Smooth muscle cell (in vitro differentiated cells): ENCODE measurements around the gene TRDN. TPM values are rescaled to one million over a fixed set of nuclear protein-coding genes. Genes with fewer than 3 reads are reported as not detected.

Experiments
- DNase-seq: peaks from one replicate; lab custom pipeline; 2025; ENCODE audit not compliant: unreplicated experiment; lab: John Stamatoyannopoulos, UW
- H2AFZ ChIP-seq: fragments of 200-600 bp; sonication (generic); 2 replicates; pipeline ENCODE4 v1.6.0; 2016; ENCODE audit warnings: antibody characterized with exemption, low read depth, mild to moderate bottlenecking
- H3F3A ChIP-seq: fragments of 200-600 bp; sonication (generic); 2 replicates; pipeline ENCODE4 v1.6.0; 2017; ENCODE audit warnings: antibody characterized with exemption, low read depth
- H3K27ac ChIP-seq: fragments of 200-600 bp; sonication (generic); 2 replicates; pipeline ENCODE4 v1.5.1; 2016; ENCODE audit warnings: low read depth, mild to moderate bottlenecking
- H3K27me3 ChIP-seq: fragments of 200-600 bp; sonication (generic); 2 replicates; pipeline ENCODE4 v1.6.1; 2016; ENCODE audit warnings: low read depth, mild to moderate bottlenecking
- H3K36me3 ChIP-seq: fragments of 200-600 bp; sonication (generic); 2 replicates; pipeline ENCODE4 v1.5.1; 2016; ENCODE audit warnings: low read depth
- H3K4me1 ChIP-seq: fragments of 200-600 bp; sonication (generic); 2 replicates; pipeline ENCODE4 v1.5.1; 2016; ENCODE audit warnings: low read depth
- H3K4me2 ChIP-seq: fragments of 200-600 bp; sonication (generic); 2 replicates; pipeline ENCODE4 v1.6.0; 2016; ENCODE audit warnings: mild to moderate bottlenecking
- H3K4me3 ChIP-seq: fragments of 200-600 bp; sonication (generic); 2 replicates; pipeline ENCODE4 v1.5.1; 2016; ENCODE audit warnings: mild to moderate bottlenecking
- H3K79me2 ChIP-seq: fragments of 200-600 bp; sonication (generic); 2 replicates; pipeline ENCODE4 v1.6.0; 2016; ENCODE audit warnings: low read depth, mild to moderate bottlenecking
- H3K9ac ChIP-seq: fragments of 200-600 bp; sonication (generic); 2 replicates; pipeline ENCODE4 v1.6.0; 2016; ENCODE audit warnings: low read depth
- H3K9me3 ChIP-seq: fragments of 200-600 bp; sonication (generic); replicated peaks from 2 replicates; pipeline ENCODE4 v1.5.1; 2016; ENCODE audit warnings: low read depth
- H4K20me1 ChIP-seq: fragments of 200-600 bp; sonication (generic); 2 replicates; pipeline ENCODE4 v1.6.0; 2016; ENCODE audit warnings: low read depth
- WGBS: methylation state at CpG from one replicate; pipeline ENCODE4 v1.1.7; 2016; ENCODE audit warnings: low lambda C conversion rate; 5-methylcytosine and 5-hydroxymethylcytosine counted together
- polyA plus RNA-seq: library from polyadenylated mRNA; unstranded; fragments of >200 nt; fragmentation: Nextera tagmentation; extraction: Ambion mirVana; gene quantifications from 2 replicates; pipeline ENCODE4 v1.2.1, GENCODE V29; 2016
- total RNA-seq: library from RNA; depleted of rRNA; stranded (reverse); fragments of >200 nt; gene quantifications from 2 replicates; pipeline ENCODE4 v1.2.3, GENCODE V29; 2014
- TF ChIP-seq, protein P1 (sequence below): fragments of 200-600 bp; sonication (generic); IDR thresholded peaks from 2 replicates; pipeline ENCODE4 v1.5.1; 2017; ENCODE audit warnings: borderline replicate concordance, mild to moderate bottlenecking, antibody characterized with exemption; ENCODE audit not compliant: insufficient read depth, poor library complexity, severe bottlenecking

TRDN gene
- total and polyA plus RNA-seq, 2 experiments from 2014 or later = 0.14 TPM; not detected in 1

DNA sequence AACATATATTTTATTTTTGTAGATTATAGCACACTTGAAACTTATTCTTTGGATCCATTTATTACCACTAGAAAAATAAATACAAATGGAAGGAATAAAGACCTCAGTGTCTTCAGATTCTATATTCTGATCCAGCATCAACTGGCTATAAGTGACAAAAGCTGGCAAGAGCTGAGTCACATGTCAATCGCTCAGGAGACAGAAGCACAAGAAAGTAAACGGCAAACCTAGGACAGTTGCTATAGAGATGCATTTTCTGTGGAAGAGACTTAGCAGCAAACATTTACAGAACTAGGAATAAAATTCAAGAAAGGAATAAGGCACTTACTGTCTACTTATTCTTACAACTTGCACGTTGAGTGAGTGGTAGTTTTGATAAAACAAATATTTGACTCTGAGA is 410.4 kb downstream of the TRDN start:
- no peak for DNase-seq
- no peaks in the 10 kb centered on the region for H3K79me2 ChIP-seq
- no peaks in the 10 kb centered on the region for H3K36me3 ChIP-seq
- no peak overlapping the region for H3K4me3 ChIP-seq
- 75% methylated on average over 3 of the region's 3 CpGs for WGBS
- no peak overlapping the region for H3K4me2 ChIP-seq
- H3F3A ChIP-seq = no peaks in the 10 kb centered on the region
- H3K9ac ChIP-seq = no peak overlapping the region
- no peaks in the 10 kb centered on the region for H3K27me3 ChIP-seq
- no peak overlapping the region for H2AFZ ChIP-seq
- TF ChIP-seq, protein P1, sequence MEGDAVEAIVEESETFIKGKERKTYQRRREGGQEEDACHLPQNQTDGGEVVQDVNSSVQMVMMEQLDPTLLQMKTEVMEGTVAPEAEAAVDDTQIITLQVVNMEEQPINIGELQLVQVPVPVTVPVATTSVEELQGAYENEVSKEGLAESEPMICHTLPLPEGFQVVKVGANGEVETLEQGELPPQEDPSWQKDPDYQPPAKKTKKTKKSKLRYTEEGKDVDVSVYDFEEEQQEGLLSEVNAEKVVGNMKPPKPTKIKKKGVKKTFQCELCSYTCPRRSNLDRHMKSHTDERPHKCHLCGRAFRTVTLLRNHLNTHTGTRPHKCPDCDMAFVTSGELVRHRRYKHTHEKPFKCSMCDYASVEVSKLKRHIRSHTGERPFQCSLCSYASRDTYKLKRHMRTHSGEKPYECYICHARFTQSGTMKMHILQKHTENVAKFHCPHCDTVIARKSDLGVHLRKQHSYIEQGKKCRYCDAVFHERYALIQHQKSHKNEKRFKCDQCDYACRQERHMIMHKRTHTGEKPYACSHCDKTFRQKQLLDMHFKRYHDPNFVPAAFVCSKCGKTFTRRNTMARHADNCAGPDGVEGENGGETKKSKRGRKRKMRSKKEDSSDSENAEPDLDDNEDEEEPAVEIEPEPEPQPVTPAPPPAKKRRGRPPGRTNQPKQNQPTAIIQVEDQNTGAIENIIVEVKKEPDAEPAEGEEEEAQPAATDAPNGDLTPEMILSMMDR = no peak
- H3K27ac ChIP-seq = no peak overlapping the region
- no peaks in the 10 kb centered on the region for H4K20me1 ChIP-seq
- H3K4me1 ChIP-seq = no peaks in the 10 kb centered on the region
- H3K9me3 ChIP-seq = no peaks in the 10 kb centered on the region

DNA sequence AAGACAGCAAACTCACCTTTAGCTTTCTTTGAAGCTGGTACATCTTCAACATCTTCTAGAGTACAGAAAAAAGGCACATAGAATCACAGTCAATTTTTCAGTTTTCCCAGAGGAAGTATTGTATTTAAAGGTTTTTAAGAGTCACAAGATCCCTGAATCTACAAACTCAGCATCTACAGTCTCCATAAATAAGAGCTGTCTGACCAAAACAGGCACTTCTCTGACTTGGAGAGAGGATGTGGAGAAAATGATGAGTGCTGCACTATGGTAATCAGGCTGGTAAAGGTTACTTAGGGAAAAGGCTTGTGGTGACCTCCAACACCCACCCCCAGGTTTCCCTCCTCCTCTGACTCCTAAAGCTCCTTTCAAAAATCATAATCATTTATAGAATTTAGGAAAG is 412.7 kb downstream of the TRDN start:
- Histone ChIP-seq H4K20me1 (no peaks in the 10 kb centered on the region), H3K9me3 (no peaks in the 10 kb centered on the region), H3K4me1 (no peaks in the 10 kb centered on the region), H3K9ac (no peak overlapping the region), H3K4me2 (no peak overlapping the region), H3K36me3 (no peaks in the 10 kb centered on the region), H3K27me3 (no peaks in the 10 kb centered on the region), H3K79me2 (no peaks in the 10 kb centered on the region), H3K27ac (no peak overlapping the region), H2AFZ (no peak overlapping the region), H3K4me3 (no peak overlapping the region), H3F3A (no peaks in the 10 kb centered on the region)
- no peak for DNase-seq
- TF ChIP-seq, protein P1 = no peak

DNA sequence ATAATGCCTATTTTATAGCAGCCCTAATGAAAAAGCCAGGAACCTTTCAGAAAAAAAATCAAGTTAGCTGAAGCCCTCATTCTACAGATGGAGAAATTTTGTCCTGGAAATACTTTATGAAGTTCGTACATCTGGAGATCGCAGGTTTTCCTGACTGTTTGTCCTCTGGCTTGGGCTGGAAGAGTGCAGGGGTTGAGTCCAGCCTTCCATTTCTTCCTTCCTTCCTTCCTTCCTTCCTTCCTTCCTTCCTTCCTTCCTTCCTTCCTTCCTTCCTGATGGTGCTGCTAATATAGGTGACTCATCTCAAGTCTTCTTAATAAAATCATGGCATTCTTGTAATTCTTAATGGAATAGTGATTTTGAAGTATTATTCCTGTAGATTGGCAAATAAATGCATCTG is 413.3 kb downstream of the TRDN start:
- Histone ChIP-seq H3K4me1 (no peaks in the 10 kb centered on the region), H3K9me3 (no peaks in the 10 kb centered on the region), H2AFZ (no peak overlapping the region), H3K79me2 (no peaks in the 10 kb centered on the region), H3K27me3 (no peaks in the 10 kb centered on the region), H3K27ac (no peak overlapping the region), H3K4me2 (no peak overlapping the region), H3K4me3 (no peak overlapping the region), H3K36me3 (no peaks in the 10 kb centered on the region), H4K20me1 (no peaks in the 10 kb centered on the region), H3F3A (no peaks in the 10 kb centered on the region), H3K9ac (no peak overlapping the region)
- WGBS = 97% methylated on average over 2 of the region's 2 CpGs
- no peak for DNase-seq
- TF ChIP-seq, protein P1 = no peak

DNA sequence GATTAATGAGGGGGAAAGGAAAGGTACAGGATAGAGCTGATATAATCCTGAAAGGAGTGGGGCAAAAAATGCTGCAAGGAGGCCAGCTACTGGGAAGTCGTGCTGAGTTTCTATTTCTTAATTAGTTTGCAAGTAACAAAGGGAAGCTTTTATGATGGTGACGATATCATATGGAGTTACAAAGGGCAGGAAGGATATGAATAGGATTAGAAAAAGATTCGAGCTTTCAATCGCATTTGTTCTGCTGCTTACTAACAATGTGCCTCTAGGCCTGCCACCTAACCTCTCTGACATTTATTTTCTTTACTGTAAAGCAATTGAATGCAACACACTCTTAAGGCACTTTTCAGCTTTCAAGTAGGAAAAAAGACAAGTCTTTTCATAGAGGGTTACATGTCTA is 421.5 kb downstream of the TRDN start:
- Histone ChIP-seq H3F3A (no peaks in the 10 kb centered on the region), H3K9ac (no peak overlapping the region), H3K4me3 (no peak overlapping the region), H3K27ac (no peak overlapping the region), H2AFZ (no peak overlapping the region), H3K4me2 (no peak overlapping the region), H3K9me3 (no peaks in the 10 kb centered on the region), H3K36me3 (no peaks in the 10 kb centered on the region), H3K4me1 (no peaks in the 10 kb centered on the region), H4K20me1 (no peaks in the 10 kb centered on the region), H3K79me2 (no peaks in the 10 kb centered on the region), H3K27me3 (no peaks in the 10 kb centered on the region)
- DNase-seq = no peak
- TF ChIP-seq, protein P1 = no peak
- 84% methylated on average over 4 of the region's 4 CpGs for WGBS
